HG02571 (cell line): ENCODE measurements around the gene GPS1.

ENCODE experiments used
- ATAC-seq: cut with Tn5 transposase; IDR thresholded peaks from one replicate; pipeline ENCODE4 v1.9.1; 2021; ENCODE audit warnings: mild to moderate bottlenecking, moderate library complexity; ENCODE audit not compliant: unreplicated experiment

GPS1 gene

DNA sequence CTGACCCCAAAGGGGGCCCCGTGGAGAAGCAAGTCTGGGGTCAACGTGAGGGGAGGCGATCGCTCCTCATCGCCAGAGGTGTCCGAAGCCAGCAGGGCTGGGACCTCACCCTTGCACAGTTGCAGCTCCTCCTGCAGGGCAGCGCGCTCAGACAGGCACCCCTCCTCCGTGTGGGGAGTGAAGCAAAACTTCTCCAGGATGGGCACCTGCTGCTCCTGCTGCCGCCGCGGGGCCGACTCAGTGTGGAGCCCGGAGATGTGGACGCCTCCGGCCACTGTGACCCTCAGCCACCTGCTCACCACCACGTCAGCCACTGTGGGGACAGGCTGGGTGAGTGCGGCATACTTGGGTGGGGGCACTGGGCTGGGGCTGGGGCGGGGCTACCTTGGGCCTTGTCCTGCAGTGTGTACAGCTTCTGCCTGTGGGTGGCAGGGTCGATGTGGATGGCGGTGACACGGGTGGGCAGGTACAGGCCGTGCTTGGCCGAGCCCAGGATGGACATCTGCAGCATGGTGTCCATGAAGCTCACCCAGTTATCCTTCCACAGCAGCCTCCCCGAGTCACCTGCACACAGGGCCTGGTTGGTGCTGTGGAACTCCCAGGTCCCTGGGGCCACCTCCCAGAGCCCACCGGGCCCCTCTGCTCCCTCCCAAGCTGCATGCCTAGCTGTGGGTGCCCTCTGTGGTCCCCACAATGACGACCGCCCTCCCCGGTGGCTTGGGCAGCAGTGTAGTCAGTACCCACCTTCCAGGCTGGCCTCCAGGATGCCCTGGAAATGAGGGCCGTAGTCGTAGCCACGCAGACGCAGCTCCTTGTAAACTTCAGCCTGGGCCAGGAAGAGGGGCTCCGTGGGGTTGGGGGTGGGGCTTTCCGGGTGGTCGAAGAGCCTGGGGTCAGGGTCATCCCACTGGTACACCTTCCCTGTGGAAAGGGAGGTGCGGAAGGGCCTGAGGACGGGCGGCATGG lies 35.5 kb downstream of the GPS1 start:
- ATAC-seq, result no peak

DNA sequence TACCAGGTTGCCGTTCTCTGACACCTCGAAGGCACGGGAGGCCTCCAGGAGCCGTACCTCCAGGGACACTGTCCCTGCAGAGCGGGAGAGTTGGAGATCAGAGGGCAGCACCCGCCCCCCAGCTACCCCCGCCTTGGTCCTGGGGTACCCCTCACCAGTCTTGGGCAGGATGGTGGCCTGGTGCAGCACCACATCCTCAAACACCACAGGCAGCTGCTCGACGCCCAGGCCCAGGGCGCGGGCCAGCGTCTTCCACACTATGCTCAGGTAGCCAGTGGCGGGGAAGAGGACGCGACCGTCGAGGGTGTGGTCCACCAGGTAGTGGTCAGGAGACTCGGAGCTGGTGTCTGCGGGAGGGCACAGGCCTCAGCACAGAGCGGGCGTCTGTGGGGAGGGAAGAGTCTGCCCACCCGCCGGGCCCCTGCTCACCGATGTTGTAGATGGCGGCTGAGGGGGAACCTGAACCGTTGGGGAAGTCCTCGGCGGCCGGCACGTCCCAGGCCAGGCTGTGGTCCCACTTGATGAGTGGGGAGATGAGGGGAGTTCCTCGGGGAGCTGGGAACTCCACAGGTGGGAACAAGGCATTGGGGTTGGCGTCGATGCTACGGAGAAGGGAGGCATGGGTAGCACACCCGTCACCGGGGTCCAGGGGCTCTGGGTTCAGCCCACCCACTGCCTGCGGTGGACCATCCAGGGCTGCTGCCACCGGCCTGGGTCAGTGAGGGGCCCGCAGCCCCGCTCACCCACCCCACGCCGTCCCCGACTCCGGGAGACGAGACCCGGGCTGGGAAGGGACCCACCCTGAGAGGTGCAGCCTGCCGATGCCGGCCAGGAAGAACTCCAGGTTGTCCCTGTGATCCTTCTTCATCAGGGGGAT lies 36.5 kb downstream of the GPS1 start:
- ATAC-seq, result no peak

DNA sequence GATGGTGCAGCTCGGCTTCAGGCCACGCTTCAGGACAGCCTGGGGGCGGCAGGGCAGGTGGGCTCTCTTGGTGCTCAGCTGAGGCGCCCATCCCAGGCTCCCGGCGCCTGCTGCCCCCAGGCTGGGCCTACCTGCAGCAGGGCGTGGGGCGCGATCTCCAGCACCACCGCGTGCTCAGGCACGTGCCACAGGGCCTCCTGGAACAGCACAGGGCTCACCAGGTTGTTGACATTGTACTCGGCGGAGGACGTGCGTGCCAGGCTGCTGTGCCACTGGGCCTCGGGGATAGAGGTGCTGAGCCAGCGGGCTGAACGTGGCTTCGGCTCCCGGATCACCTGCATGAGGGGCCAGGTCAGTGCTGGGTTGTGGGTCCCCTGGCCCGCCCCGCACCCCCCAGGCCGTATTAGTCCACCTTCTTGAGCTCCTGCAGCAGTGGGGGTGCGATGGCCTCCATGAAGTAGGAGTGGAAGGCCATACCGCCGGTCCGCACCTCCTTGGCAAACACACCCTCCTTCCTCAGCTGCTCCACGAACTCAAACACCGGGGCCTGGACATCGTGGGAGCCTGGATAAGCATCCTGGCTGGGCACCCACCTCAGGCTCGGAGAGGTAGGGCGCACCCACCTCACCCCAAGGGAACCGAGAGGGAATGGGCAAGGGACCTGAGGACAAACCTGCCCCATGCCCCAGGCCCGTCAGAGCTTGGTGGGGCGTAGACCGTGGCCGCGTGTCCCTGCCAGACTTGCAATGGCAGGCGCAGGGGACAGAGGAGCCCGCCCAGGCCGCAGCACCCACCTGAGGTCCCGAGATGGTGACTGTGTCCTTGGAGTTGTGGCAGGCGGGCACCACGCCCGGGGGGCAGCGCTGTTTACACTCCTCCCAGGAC lies 37.4 kb downstream of the GPS1 start:
- no peak for ATAC-seq

DNA sequence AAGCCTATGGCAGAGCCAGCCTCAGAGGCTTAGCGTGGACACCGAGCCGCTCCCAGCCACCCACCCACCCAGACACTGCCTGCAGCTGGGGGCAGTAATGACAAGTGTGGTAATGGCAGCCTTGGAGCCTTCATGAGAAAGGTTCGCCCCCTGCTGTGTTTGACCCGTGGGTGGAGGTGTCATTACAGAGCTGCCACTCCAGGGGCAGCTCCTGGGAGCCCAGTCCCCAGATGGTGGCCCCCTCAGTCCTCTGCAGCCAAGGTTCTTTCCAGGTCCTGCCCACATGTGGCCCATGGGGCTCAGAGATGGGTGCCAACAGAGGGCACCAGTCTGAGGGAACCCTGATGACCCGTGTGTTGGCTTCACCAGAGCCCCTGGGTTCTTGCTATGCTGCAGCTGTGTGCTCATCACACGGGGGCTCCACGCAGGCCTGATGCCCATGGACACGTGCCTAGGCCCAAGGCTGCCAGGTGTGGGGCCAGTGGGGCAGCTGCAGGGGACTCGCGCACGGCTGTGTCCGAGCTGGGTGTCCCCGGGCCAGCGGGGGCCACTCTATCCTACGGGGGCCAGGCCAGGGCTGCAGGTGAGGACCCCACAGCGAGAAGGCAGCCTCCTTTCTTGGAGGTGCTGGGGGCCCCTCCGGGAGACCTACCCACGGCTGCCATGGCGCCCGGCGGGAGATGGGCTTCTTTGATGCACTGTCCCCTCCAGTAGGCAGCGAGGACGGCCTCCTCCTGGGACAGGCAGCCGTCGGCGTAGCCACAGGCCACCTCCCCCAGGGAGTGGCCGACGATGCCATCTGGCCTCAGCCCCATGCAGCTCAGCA lies 38.2 kb downstream of the GPS1 start:
- ATAC-seq, result no peak

DNA sequence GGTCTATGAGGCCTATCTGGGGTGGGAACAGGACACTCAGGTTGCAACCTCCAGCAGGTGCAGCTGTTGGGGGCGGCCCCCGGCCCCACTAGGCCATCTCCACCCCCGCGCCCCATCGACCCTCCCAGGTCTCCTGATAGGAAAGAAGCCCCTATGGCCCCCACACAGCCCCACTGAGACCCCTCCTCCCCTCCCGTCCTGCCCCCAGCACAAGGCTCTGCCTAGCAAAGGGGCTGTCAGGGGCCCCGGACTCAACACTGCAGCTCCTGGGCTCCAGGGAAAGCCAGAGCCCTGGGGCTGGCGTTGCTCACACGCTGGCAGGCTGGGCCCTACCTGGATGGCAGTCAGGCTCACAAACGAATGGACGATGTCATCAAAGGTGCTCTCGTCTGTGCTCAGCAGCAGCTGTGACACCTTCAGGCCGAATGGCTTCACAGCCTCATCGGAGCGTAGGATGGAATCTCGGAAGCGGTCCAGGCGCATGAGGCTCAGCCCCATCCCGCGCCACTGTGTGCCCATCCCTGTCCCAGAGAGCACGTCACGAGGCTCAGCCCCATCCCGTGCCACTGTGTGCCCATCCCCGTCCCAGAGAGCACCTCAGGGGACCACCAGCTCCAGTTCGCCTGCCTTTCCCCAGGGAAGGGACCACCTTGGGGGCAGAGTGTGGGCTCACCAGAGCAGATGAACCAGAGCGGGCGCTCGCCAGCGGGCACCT lies 39.0 kb downstream of the GPS1 start:
- ATAC-seq, result no peak

DNA sequence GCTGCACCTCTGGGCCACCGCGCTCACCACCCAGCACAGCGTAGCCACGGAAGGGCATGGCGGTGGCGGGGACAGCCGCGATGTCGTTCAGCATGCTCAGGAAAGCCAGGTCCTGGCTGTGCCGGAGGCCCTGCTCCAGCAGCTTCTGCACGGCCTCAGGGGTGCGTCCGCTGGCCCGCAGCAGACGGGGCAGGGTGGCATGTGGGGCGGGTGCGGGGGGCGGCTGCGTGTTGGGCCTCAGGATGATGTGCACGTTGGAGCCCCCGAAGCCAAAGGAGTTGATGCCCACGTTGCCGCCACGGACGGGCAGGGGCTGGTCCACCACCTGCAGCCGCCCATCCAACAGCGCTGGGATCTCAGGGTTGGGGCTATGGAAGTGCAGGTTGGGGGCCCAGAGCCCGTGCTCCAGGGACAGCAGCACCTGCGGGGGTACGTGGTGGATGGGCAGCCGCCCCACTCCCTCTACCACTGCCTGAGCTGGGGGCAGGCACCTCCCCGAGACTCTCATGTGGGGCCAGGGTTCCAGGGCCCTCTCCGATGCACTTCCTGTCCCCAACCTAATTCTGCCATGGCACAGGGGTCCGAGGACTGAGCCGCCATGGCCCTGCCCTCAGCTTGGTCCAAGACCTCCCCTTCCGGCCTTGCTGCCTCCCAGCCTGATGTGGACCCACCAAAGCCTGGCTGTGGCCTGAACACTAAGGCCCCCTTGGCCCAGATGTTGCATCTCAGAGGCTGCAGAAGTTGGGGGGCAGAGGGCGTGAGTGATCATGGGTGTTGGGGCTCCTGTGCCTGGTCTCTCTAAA lies 39.8 kb downstream of the GPS1 start:
- ATAC-seq, result no peak

DNA sequence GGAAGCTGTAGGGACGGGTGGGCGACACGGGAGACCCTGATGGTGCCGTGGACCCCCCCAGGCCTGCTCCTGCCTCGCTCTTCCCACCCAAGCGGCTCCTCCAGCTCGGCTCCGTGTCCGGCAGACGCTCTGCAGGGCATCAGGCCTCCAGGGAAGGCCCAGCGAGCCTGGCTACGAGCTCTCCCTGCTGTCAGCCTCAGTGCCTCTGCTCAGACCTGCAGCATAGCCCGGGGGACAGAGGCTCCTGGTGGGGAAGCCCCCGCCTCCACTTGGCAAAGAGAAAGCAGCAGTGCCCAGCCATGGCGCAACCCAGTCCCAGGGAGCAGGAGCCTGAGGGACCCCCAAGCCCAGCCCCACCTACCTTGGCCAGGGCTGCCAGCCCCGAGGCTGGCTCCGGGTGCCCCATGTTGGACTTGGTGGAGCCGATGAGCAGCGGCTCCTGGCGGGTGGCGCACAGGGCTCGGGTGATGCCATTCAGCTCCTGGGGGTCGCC lies 40.4 kb downstream of the GPS1 start:
- no peak for ATAC-seq

DNA sequence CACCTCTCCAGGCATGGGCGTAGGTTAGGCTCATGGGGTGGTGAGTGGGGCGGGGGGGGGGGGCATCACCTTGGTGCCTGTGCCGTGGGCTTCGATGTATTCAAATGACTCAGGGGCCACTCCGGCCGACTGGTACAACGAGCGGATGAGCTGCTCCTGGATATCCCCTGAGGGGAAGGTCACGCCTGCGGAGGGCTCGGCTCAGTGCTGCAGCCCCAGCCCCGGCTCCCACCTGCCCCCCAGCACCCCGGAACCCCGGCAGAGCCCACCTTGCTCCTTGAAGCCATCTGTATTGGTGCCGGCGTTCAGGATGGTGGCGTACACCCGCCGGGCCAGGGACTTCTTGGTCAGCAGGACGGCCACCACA lies 40.9 kb downstream of the GPS1 start:
- no peak for ATAC-seq

DNA sequence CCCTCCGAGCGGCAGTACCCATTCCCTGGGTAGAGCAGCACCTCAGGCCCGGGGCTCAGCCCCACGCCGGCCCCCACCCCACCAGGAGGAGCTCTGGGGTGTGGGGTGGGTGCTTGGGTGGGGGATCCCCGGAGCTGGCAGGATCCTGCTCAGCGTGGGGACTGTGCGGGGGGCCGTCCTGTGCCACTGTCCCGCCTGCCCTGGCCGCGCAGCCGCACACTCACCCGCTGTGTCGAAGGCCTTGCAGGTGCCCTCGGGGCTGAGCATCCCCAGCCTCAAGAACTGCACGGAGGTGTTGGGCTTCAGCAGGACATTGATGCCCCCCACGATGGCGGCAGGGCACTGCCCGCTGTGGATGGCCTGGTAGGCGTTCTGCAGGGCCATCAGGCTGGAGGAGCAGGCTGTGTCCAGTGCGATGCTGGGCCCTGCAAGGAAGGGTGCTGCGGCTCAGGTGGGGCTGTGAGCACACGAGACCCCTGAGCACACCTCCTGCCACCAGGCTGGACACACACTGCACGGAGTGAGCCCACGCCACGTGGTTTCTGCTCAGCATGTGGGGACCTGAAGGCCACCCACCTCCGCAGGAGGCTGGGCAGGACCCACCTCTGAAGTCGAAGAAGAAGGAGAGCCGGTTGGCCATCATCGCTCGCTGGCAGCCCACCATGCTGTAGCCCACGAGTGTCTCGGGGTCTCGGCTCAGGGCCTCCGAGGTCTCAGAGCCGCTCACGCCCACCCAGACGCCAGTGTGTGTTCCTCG lies 41.5 kb downstream of the GPS1 start:
- ATAC-seq, result no peak

DNA sequence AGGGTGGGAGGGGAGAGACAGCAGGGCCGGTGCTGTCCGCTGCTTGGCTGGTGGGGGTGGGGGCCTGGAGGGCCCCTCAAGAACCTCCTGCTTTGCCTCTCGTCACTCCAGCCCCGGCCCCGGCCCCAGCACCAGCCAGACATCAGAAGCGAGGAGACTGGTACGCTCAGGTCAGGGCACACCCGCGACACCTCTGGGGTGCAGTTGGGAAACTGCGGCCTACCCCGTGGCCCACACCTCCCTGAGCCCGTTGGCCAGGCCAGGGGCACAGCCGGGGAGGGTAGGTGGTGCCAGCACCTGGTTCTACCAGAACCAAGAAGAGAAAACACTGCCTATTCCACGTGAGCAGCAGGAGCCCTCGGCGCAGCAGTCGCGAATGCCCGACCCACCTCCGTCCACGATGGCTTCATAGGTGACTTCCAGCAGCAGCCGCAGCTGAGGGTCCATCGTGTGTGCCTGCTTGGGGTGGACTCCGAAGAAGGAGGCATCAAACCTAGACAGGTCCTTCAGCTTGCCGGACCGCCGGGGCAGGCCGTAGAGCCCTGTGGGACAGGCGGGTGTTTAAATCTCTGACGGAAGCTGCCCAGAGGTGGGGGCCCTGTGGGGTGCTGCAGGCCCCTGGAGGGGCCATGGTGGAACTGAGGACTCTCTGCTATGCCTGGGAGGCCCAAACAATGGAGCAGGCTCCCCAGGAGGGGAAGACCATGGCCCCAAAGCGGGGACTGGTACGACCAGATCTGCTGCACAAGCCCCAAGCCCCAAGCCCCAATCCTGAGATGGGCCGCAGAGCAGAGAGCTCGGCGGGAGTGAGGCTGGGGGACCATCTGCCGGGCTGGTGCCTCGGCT lies 43.5 kb downstream of the GPS1 start:
- ATAC-seq, result no peak

DNA sequence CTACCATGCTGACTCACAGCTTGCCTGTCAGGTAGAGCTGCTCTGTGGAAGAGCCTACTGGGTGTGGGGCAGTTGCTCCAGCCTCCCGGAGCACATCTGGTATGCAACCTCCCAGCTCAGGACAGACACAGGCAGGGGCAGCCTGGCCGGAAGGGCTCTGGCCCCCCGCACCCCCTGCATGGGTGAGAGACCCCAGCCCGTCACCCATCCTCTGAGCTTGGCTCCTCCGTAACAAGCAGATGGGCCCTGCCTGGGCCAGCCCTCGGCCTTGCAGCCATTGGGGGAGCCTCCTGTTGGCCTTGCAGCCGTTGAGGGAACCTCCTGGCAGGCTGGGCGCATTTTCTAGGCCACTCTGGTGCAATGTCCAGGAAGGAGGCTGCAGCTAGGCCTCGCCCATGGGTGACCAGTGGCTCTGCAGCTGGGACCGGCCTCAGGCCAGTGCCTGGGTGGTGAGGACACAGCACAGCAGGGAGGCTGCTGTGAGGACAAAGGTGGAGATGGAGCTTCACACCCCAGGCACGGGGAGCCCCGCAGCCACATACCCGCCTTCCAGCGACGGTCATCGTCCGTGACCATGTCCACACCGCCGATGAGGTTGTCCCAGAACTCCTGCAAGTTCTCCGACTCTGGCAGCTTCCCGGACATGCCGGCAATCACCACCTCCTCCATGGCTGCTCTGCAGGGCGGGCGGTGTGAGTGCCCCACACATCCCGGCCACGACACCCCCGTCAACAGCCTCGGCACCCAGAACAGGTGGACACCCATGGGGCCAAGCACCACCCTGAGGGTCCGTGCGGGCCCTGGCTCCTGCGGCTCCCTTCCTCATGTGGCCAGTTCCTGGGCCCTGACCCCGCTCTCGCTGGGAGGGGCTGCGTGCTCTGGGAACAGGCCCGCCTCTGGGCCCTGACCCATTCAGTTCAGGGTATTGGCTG lies 44.3 kb downstream of the GPS1 start:
- no peak for ATAC-seq

DNA sequence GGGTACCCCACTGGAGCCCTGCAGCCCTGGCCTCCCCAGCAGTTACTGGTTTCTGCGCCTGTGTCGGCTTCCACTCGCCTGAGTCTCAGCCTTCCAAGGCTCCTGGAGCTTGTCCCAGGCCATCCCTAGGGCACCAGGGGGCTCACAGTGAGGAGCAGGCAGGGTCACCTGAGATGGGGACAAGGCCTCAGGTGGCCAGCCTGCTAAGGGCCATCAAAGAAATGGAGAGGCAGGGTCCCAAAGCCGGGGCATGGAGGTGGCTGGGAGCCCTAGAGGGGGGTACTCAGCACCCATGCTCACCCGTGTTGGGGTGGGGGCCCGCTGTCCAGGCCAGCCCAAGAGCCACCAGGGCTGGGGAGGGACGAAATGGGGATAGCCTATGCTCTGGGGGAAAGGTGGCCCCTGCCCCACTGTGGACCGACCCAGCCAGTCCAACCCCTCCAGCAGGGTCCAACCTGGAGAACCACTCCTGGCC lies 45.0 kb downstream of the GPS1 start:
- no peak for ATAC-seq

DNA sequence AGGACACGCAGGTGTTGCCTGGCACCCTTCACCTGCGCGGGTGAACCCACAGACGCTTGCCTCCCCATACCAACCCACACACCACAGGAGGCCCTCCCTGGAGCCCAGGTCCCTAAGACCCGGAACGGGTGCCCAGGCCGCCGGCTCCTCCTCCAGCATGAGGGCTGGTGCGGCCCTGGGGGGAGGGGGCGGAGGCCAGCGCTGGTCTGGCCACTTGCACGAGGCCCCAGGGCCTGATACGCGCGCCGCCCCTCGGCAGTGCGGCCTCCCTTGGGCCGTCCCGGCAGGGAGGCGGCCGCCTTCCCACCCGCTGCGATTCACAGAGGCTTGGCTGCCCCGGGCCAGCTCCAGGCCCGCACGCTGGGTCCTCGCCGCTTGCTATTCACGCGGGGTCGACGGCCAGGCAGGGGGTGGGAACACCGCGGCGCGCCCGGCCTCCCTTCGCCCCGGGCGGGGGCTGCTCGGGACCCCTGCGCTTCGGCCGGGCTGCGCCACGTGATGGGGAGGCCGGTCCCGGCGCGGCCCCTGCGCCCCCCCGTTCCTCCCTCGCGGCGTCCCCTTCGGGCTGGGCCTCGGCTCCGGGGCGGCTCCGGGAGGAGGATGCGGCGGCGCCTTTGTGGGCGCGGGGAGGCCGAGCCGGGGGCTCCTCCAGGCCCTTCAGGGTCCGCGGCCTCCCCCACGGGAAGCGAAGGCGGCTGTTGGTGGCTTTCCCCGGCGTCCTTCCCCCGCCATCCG lies 45.7 kb downstream of the GPS1 start:
- peak; percentile 3 for ATAC-seq

DNA sequence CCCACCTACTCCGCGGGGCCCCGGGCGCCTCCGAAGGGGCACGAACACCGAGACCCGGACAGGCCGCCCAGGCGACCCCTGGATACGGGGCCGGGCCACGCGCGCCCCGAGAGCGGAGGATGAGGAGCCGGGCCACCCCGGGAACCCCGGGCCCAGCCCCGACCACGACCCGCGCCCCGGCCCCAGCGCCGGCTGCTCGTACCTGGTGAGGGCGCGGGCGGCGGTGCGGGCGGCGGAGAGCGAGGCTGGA lies 46.1 kb downstream of the GPS1 start:
- no peak for ATAC-seq
